ENCODE data around the gene TUBB6.

TUBB6 gene

DNA sequence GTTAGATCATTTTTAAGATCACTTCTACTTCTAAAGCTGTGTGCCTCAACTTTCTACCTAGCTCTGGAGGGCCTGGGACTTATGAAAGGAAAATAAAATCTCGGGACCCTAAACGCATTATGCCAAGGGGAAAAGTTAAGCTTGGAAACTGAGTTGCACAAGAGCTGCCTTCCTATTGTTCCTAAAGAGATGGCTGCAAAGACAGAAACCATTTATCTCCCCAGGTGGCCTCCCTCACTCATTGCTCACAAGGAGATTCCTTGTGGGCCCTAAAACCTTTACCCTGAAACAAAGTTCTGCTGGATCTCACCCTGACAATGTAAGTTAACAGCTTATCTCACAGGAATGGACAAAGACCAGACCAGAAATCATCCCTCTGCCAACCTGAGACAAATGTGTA lies 26.8 kb downstream of the TUBB6 start:
- Histone ChIP-seq H3K27ac (ENCODE audit: extremely low read depth, low read depth, low read length) (no peak overlapping the region), H3K4me1 (ENCODE audit: control insufficient read depth, insufficient read depth, low read length) (peaks cover 13% of the 10 kb centered on the region; the same call in 1 of the 2 replicates), H3K36me3 (ENCODE audit: control insufficient read depth in 2 of 2, insufficient read depth in 1 of 2, low read length in 2 of 2) (peaks cover 30 to 58% of the 10 kb centered on the region in 2 experiments), H3K9me3 (ENCODE audit: control insufficient read depth, insufficient read depth, low read depth, low read length) (no peaks in the 10 kb centered on the region), H3K4me3 (ENCODE audit: low read depth, low read length) (no peak overlapping the region)
- TF ChIP-seq ZNF341 (tag by site-specific recombination; IDR thresholded peaks at IDR 0.05; ENCODE audit: low read depth): no peak
- TF ChIP-seq, protein P1, sequence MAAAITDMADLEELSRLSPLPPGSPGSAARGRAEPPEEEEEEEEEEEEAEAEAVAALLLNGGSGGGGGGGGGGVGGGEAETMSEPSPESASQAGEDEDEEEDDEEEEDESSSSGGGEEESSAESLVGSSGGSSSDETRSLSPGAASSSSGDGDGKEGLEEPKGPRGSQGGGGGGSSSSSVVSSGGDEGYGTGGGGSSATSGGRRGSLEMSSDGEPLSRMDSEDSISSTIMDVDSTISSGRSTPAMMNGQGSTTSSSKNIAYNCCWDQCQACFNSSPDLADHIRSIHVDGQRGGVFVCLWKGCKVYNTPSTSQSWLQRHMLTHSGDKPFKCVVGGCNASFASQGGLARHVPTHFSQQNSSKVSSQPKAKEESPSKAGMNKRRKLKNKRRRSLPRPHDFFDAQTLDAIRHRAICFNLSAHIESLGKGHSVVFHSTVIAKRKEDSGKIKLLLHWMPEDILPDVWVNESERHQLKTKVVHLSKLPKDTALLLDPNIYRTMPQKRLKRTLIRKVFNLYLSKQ (tag by site-specific recombination; IDR thresholded peaks at IDR 0.05; ENCODE audit: borderline replicate concordance): no peak
- no peak for TF ChIP-seq ZNF530 (tag by site-specific recombination; IDR thresholded peaks at IDR 0.05; ENCODE audit: low read depth)
- no peak for TF ChIP-seq ZNF394 (tag by site-specific recombination; IDR thresholded peaks at IDR 0.05; ENCODE audit: borderline replicate concordance)
- TF ChIP-seq ZNF37A (tag by site-specific recombination; IDR thresholded peaks at IDR 0.05): no peak
- TF ChIP-seq ZNF837 (tag by site-specific recombination; IDR thresholded peaks at IDR 0.05): no peak
- no peak for TF ChIP-seq FEZF1 (tag by site-specific recombination; IDR thresholded peaks at IDR 0.05)
- no peak for TF ChIP-seq TCF7L2 (IDR thresholded peaks at IDR 0.05; ENCODE audit: borderline replicate concordance, low read depth, low read length)
- TF ChIP-seq, protein P2, sequence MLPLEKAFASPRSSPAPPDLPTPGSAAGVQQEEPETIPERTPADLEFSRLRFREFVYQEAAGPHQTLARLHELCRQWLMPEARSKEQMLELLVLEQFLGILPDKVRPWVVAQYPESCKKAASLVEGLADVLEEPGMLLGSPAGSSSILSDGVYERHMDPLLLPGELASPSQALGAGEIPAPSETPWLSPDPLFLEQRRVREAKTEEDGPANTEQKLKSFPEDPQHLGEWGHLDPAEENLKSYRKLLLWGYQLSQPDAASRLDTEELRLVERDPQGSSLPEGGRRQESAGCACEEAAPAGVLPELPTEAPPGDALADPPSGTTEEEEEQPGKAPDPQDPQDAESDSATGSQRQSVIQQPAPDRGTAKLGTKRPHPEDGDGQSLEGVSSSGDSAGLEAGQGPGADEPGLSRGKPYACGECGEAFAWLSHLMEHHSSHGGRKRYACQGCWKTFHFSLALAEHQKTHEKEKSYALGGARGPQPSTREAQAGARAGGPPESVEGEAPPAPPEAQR (tag by site-specific recombination; IDR thresholded peaks at IDR 0.05): no peak
- TF ChIP-seq ZNF473 (tag by site-specific recombination; IDR thresholded peaks at IDR 0.05): no peak
- TF ChIP-seq ZNF626 (tag by site-specific recombination; IDR thresholded peaks at IDR 0.05): no peak
- TF ChIP-seq ZNF843 (tag by site-specific recombination; IDR thresholded peaks at IDR 0.05): no peak
- TF ChIP-seq BCL11A (tag by site-specific recombination; IDR thresholded peaks at IDR 0.05; ENCODE audit: low read depth): no peak
- no peak for TF ChIP-seq ZNF560 (tag by site-specific recombination; IDR thresholded peaks at IDR 0.05; ENCODE audit: borderline replicate concordance)
- no peak for TF ChIP-seq ZNF23 (tag by site-specific recombination; IDR thresholded peaks at IDR 0.05; ENCODE audit: borderline replicate concordance)
- TF ChIP-seq, protein P3, sequence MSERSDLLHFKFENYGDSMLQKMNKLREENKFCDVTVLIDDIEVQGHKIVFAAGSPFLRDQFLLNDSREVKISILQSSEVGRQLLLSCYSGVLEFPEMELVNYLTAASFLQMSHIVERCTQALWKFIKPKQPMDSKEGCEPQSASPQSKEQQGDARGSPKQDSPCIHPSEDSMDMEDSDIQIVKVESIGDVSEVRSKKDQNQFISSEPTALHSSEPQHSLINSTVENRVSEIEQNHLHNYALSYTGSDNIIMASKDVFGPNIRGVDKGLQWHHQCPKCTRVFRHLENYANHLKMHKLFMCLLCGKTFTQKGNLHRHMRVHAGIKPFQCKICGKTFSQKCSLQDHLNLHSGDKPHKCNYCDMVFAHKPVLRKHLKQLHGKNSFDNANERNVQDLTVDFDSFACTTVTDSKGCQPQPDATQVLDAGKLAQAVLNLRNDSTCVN (tag by site-specific recombination; optimal IDR thresholded peaks at IDR 0.05): no peak
- TF ChIP-seq, protein P4, sequence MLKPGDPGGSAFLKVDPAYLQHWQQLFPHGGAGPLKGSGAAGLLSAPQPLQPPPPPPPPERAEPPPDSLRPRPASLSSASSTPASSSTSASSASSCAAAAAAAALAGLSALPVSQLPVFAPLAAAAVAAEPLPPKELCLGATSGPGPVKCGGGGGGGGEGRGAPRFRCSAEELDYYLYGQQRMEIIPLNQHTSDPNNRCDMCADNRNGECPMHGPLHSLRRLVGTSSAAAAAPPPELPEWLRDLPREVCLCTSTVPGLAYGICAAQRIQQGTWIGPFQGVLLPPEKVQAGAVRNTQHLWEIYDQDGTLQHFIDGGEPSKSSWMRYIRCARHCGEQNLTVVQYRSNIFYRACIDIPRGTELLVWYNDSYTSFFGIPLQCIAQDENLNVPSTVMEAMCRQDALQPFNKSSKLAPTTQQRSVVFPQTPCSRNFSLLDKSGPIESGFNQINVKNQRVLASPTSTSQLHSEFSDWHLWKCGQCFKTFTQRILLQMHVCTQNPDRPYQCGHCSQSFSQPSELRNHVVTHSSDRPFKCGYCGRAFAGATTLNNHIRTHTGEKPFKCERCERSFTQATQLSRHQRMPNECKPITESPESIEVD (tag by site-specific recombination; IDR thresholded peaks at IDR 0.05): no peak
- CTCF ChIA-PET: interaction anchor here (0.6 to 2.4 kb wide), 4 partner anchors 7 to 408 kb away, joined by 3 to 18 read pairs (median 4); no protein-coding TSS in a partner anchor
- POLR2A ChIA-PET: interaction anchor here (0.6 kb wide), 1 partner anchor 21 kb away, joined by 5 read pairs; no protein-coding TSS in a partner anchor

DNA sequence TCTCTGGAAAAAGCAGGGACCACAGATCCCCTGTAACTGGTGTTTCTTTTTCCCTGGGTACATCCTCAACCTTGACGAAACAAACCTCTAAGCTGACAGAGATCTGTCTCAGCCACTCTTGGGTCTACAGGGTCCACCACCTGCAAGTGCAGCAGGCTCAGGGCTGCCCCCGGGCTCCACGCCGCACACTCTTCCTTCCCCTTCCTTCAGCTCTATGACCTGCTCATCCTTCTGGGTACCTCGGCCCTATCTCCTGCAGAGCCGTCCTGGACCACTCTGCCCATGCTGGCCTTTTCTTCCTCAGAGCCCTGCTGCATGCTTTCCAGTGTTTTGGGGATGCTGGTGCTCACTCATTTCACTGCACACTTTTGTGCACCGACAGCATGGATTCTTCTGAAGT lies 27.5 kb downstream of the TUBB6 start:
- no peaks in the 10 kb centered on the region for H3K9me3 ChIP-seq (ENCODE audit: control insufficient read depth, insufficient read depth, low read depth, low read length)
- H3K27ac ChIP-seq (ENCODE audit: extremely low read depth, low read depth, low read length): no peak overlapping the region
- H3K36me3 ChIP-seq (ENCODE audit: control insufficient read depth in 2 of 2, insufficient read depth in 1 of 2, low read length in 2 of 2): peaks cover 27 to 62% of the 10 kb centered on the region in 2 experiments
- peaks cover 13% of the 10 kb centered on the region; the same call in 1 of the 2 replicates for H3K4me1 ChIP-seq (ENCODE audit: control insufficient read depth, insufficient read depth, low read length)
- ChIA-PET POLR2A (interaction anchor here (2.4 kb wide), 1 partner anchor 42 kb away, joined by 8 read pairs; the partner anchor contains the start of gene AFG3L2), CTCF (interaction anchor here (1.0 to 2.4 kb wide), 2 partner anchors 8 to 12 kb away, joined by 3 to 18 read pairs; no protein-coding TSS in a partner anchor)
- TF ChIP-seq, protein P5, sequence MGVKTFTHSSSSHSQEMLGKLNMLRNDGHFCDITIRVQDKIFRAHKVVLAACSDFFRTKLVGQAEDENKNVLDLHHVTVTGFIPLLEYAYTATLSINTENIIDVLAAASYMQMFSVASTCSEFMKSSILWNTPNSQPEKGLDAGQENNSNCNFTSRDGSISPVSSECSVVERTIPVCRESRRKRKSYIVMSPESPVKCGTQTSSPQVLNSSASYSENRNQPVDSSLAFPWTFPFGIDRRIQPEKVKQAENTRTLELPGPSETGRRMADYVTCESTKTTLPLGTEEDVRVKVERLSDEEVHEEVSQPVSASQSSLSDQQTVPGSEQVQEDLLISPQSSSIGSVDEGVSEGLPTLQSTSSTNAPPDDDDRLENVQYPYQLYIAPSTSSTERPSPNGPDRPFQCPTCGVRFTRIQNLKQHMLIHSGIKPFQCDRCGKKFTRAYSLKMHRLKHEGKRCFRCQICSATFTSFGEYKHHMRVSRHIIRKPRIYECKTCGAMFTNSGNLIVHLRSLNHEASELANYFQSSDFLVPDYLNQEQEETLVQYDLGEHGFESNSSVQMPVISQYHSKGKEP (tag by site-specific recombination; IDR thresholded peaks at IDR 0.05): no peak
- no peak for TF ChIP-seq FEZF1 (tag by site-specific recombination; IDR thresholded peaks at IDR 0.05)
- TF ChIP-seq ZNF10 (tag by site-specific recombination; IDR thresholded peaks at IDR 0.05): no peak
- TF ChIP-seq GLIS2 (tag by site-specific recombination; IDR thresholded peaks at IDR 0.05): no peak
- no peak for TF ChIP-seq ZNF2 (tag by site-specific recombination; IDR thresholded peaks at IDR 0.05)
- no peak for TF ChIP-seq ZNF623 (tag by site-specific recombination; IDR thresholded peaks at IDR 0.05)
- TF ChIP-seq, protein P6, sequence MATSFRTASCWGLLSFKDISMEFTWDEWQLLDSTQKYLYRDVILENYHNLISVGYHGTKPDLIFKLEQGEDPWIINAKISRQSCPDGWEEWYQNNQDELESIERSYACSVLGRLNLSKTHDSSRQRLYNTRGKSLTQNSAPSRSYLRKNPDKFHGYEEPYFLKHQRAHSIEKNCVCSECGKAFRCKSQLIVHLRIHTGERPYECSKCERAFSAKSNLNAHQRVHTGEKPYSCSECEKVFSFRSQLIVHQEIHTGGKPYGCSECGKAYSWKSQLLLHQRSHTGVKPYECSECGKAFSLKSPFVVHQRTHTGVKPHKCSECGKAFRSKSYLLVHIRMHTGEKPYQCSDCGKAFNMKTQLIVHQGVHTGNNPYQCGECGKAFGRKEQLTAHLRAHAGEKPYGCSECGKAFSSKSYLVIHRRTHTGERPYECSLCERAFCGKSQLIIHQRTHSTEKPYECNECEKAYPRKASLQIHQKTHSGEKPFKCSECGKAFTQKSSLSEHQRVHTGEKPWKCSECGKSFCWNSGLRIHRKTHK (tag by site-specific recombination; IDR thresholded peaks at IDR 0.05): no peak
- TF ChIP-seq, protein P4 (tag by site-specific recombination; IDR thresholded peaks at IDR 0.05): no peak
- no peak overlapping the region for H3K4me3 ChIP-seq (ENCODE audit: low read depth, low read length)
